Upper lobe of left lung (tissue), 6 donors: ENCODE data around the gene GPR137B. TPM values are rescaled to one million over a fixed set of nuclear protein-coding genes. Genes with fewer than 3 reads are reported as not detected.

Experiments
- ATAC-seq, 2 donors: fragments of 200-7000 bp; cut with Tn5 transposase; one replicate each; pipeline ENCODE4 v1.9.1; 2022; ENCODE audit warnings: mild to moderate bottlenecking in 2 of 2, moderate library complexity in 2 of 2; ENCODE audit not compliant: low FRiP score in 2 of 2
- DNase-seq, 2 donors: peaks; one replicate each; pipeline ENCODE4 v3.0.0-alpha.2; 2019 to 2020
- H3K27ac ChIP-seq, 4 donors: fragments of 200-600 bp; sonication (generic); one replicate each; pipeline ENCODE4 v1.5.1; 2016 to 2019
- H3K27me3 ChIP-seq, 4 donors: fragments of 200-600 bp; sonication (generic); one replicate each; pipeline ENCODE4 v1.5.1; 2017 to 2019
- H3K36me3 ChIP-seq, 4 donors: fragments of 200-600 bp; sonication (generic); one replicate each; pipeline ENCODE4 v1.5.1; 2016 to 2019
- H3K4me1 ChIP-seq, 4 donors: fragments of 200-600 bp; sonication (generic); one replicate each; pipeline ENCODE4 v1.5.1; 2018 to 2019
- H3K4me3 ChIP-seq, 4 donors: fragments of 200-600 bp; sonication (generic); one replicate each; pipeline ENCODE4 v1.5.1; 2017 to 2019; ENCODE audit warnings: mild to moderate bottlenecking in 2 of 4, moderate library complexity in 1 of 4
- H3K9me3 ChIP-seq, 4 donors: fragments of 200-600 bp; sonication (generic); one replicate each; pipeline ENCODE4 v1.5.1; 2018 to 2019
- EP300 ChIP-seq, 4 donors: sonication (generic); formaldehyde crosslinking; IDR thresholded peaks; one replicate each; pipeline ENCODE4 v1.5.1; 2017; ENCODE audit warnings: antibody characterized with exemption in 4 of 4, control low read depth in 2 of 4
- POLR2A ChIP-seq, 4 donors: fragments of 450-650 bp; IDR thresholded peaks; one replicate each; pipeline ENCODE4 v1.5.1; 2016 to 2017; ENCODE audit warnings: antibody characterized with exemption in 4 of 4, mild to moderate bottlenecking in 2 of 4
- POLR2AphosphoS5 ChIP-seq, 2 donors: sonication (generic); formaldehyde crosslinking; IDR thresholded peaks; one replicate each; pipeline ENCODE4 v1.5.1; 2017; ENCODE audit warnings: antibody characterized with exemption in 2 of 2
- WGBS, 2 donors: methylation state at CpG; one replicate each; pipeline ENCODE4 v1.1.5; 2017 to 2018; 5-methylcytosine and 5-hydroxymethylcytosine counted together
- total RNA-seq, 6 donors: library from RNA; depleted of rRNA in 4 of 6; stranded (reverse); fragments of >200 nt in 4 of 6; gene quantifications; one replicate each; pipeline versions ENCODE4 v1.1.0 to v1.2.1, GENCODE V29; 2016 to 2021
- TF ChIP-seq, protein P1 (sequence below), 6 experiments: fragments of 450-650 bp in 4 of 6; fragments of 200-600 bp in 2 of 6; sonication (generic) in 2 of 6; IDR thresholded peaks; one replicate each; pipeline ENCODE4 v1.5.1; 2016 to 2019; ENCODE audit warnings: antibody characterized with exemption in 6 of 6
- donor health status: DM: no; HTN: no; CAD: no; lungs with moderate emphysema.
- donor health status: DM: no; HTN: yes; CAD: no; lungs with severe emphysema.

GPR137B gene
- total RNA-seq, 6 donors from 2014 or later = 14.0 to 31.8 (median 26.9) TPM

DNA sequence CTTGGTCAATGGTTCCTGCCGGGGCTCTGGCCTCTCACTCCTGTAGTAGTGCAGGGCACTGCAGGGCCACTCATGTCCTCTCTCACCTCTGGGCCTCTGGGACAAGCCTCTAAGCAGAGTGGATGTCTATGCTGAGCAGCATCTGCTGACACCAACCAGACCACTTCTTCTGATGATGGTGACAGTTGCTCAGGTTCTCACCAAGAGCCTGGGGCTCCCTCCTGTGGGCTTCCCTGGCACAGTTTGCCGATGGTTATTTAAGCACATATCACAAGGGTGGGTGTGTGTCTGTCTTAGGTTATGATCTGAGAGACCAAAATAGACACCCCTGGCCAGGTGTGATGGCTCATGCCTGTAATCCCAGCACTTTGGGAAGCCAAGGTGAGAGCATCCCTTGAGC is 17.4 kb upstream of the GPR137B start:
- H3K36me3 ChIP-seq = no peaks in the 10 kb centered on the region
- H3K9me3 ChIP-seq = no peaks in the 10 kb centered on the region
- no peak overlapping the region for H3K4me3 ChIP-seq
- no peak overlapping the region for H3K27ac ChIP-seq
- DNase-seq (no peak), ATAC-seq (no peak)
- WGBS, 2 donors = 100% methylated on average over 1 of the region's 2 CpGs
- H3K27me3 ChIP-seq = no peaks in the 10 kb centered on the region
- peaks cover 0 to 5% (median 2%) of the 10 kb centered on the region in 4 donors for H3K4me1 ChIP-seq
- no peak for TF ChIP-seq EP300 (IDR thresholded peaks at IDR 0.05)
- no peak for TF ChIP-seq POLR2AphosphoS5 (IDR thresholded peaks at IDR 0.05)
- TF ChIP-seq POLR2A (IDR thresholded peaks at IDR 0.05) = no peak
- TF ChIP-seq, protein P1, sequence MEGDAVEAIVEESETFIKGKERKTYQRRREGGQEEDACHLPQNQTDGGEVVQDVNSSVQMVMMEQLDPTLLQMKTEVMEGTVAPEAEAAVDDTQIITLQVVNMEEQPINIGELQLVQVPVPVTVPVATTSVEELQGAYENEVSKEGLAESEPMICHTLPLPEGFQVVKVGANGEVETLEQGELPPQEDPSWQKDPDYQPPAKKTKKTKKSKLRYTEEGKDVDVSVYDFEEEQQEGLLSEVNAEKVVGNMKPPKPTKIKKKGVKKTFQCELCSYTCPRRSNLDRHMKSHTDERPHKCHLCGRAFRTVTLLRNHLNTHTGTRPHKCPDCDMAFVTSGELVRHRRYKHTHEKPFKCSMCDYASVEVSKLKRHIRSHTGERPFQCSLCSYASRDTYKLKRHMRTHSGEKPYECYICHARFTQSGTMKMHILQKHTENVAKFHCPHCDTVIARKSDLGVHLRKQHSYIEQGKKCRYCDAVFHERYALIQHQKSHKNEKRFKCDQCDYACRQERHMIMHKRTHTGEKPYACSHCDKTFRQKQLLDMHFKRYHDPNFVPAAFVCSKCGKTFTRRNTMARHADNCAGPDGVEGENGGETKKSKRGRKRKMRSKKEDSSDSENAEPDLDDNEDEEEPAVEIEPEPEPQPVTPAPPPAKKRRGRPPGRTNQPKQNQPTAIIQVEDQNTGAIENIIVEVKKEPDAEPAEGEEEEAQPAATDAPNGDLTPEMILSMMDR (IDR thresholded peaks at IDR 0.05) = no peak

DNA sequence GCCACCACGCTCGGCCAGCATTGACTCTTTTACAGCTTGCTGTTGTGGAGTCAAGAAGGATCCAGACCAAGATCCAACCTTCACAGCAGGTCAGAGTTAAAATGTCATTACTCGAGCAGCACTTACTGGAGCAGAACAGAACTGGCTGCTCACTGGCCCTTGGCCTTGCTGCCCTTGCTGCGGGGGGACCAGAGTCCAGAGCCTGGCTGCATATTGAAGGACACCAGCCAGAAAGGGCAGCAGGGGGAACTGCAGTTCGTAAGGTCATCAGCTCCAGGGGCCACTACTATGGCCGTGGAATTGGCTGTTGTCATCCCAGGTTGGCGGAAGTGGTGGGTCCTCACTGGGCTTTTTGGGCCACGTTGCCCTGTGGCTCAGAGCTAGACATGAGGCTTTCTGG is 15.3 kb upstream of the GPR137B start:
- no peak for ATAC-seq
- no peak overlapping the region for H3K4me3 ChIP-seq
- 87 to 93% methylated on average over 3 to 8 of the region's 8 CpGs for WGBS, 2 donors
- H3K27me3 ChIP-seq = no peaks in the 10 kb centered on the region
- H3K27ac ChIP-seq = no peak overlapping the region
- no peaks in the 10 kb centered on the region for H3K36me3 ChIP-seq
- H3K9me3 ChIP-seq = no peaks in the 10 kb centered on the region
- H3K4me1 ChIP-seq = no peaks in the 10 kb centered on the region
- no peak for DNase-seq
- no peak for TF ChIP-seq POLR2A (IDR thresholded peaks at IDR 0.05)
- TF ChIP-seq, protein P1 (IDR thresholded peaks at IDR 0.05) = no peak
- TF ChIP-seq POLR2AphosphoS5 (IDR thresholded peaks at IDR 0.05) = no peak
- TF ChIP-seq EP300 (IDR thresholded peaks at IDR 0.05) = no peak

DNA sequence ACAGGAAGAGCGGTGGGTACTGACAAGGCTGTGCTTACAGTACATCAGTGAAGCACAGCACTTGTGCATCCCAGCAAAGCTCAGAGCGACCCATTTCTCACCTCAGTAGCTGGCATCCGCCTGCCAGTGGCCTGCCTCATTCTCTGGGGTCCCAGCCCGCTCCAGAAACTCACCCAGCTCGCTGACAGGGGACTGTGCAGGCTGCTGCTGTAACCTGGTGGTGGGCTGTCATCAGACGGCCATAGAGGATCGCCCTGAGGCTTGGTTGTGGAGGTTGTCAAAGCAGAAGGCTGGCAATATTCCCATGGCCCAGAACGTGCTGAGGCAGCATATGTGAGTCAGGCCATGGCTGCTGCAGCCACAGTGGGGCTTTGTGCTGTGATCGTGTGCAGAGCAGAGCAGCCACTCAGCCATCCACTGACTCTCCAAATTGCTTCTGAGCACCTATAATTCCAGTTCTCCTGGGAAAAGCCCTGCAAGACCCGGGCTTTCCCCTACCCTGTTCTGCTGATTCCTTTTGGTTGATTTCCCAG is 13.6 kb upstream of the GPR137B start:
- ATAC-seq (no peak), DNase-seq (no peak)
- Histone ChIP-seq H3K36me3 (no peaks in the 10 kb centered on the region), H3K4me3 (no peak overlapping the region), H3K27ac (no peak overlapping the region), H3K4me1 (no peaks in the 10 kb centered on the region), H3K9me3 (no peaks in the 10 kb centered on the region), H3K27me3 (no peaks in the 10 kb centered on the region)
- WGBS, 2 donors = 84 to 94% methylated on average over 4 to 10 of the region's 10 CpGs
- TF ChIP-seq, protein P1 (IDR thresholded peaks at IDR 0.05) = no peak
- no peak for TF ChIP-seq EP300 (IDR thresholded peaks at IDR 0.05)
- TF ChIP-seq POLR2A (IDR thresholded peaks at IDR 0.05) = no peak
- TF ChIP-seq POLR2AphosphoS5 (IDR thresholded peaks at IDR 0.05) = no peak

DNA sequence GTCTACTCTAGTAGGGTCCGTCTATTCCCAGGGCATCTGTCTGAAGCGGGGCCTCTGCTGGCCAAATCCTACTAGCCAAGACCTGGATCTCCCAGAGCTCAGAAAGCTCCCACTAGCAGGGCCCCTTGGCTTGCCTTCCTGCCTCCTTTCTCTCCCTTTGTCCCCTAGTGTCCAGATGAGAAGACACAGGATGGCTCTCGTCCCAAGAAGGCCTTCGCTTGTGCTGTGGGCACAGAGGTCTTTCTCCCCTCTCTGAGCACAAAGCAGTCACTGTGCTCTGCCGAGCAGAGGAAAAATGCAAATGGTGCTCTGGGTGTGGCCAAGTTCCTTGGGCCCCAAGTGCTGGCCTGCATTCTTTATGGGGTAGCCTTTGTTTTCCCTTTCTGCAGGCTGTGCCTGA is 13.0 kb upstream of the GPR137B start:
- Histone ChIP-seq H3K9me3 (no peaks in the 10 kb centered on the region), H3K36me3 (no peaks in the 10 kb centered on the region), H3K4me3 (no peak overlapping the region), H3K4me1 (no peaks in the 10 kb centered on the region), H3K27ac (no peak overlapping the region), H3K27me3 (no peaks in the 10 kb centered on the region)
- WGBS, 2 donors = 85 to 90% methylated on average over 5 of the region's 5 CpGs
- no peak for DNase-seq
- peak in 1 of 2 donors; percentile 20 for ATAC-seq
- TF ChIP-seq, protein P1 (IDR thresholded peaks at IDR 0.05) = no peak
- TF ChIP-seq POLR2A (IDR thresholded peaks at IDR 0.05) (no peak), POLR2AphosphoS5 (IDR thresholded peaks at IDR 0.05) (no peak), EP300 (IDR thresholded peaks at IDR 0.05) (no peak)

DNA sequence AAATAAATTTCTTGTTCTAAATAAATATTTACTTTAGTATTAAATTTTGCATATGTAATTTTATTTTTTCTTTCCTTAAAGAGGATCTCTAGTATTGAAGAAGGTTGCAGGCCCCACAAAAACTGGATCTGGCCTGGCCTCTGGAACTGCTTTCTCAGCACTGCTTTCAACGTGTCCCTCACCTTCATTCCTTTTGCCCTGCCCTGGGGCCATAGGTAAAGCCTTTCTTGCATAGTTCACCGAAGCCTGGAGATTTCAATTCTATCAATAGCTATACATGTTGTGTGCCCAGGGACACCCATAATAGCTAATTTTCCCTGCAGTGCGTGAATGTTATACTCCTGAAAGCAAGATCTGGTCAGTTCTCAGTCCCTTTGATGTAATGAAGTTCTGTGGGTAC is 12.0 kb upstream of the GPR137B start:
- ATAC-seq (no peak), DNase-seq (no peak)
- TF ChIP-seq POLR2AphosphoS5 (IDR thresholded peaks at IDR 0.05) (no peak), POLR2A (IDR thresholded peaks at IDR 0.05) (no peak), EP300 (IDR thresholded peaks at IDR 0.05) (no peak)
- TF ChIP-seq, protein P1 (IDR thresholded peaks at IDR 0.05) = no peak
- H3K4me1 ChIP-seq = no peaks in the 10 kb centered on the region
- 89 to 90% methylated on average over 3 of the region's 3 CpGs for WGBS, 2 donors
- H3K27me3 ChIP-seq = no peaks in the 10 kb centered on the region
- H3K27ac ChIP-seq = no peak overlapping the region
- H3K36me3 ChIP-seq = no peaks in the 10 kb centered on the region
- H3K4me3 ChIP-seq = no peak overlapping the region
- H3K9me3 ChIP-seq = no peaks in the 10 kb centered on the region
